ENCODE measurements around the gene FAM240B.

The FAM240B gene

DNA sequence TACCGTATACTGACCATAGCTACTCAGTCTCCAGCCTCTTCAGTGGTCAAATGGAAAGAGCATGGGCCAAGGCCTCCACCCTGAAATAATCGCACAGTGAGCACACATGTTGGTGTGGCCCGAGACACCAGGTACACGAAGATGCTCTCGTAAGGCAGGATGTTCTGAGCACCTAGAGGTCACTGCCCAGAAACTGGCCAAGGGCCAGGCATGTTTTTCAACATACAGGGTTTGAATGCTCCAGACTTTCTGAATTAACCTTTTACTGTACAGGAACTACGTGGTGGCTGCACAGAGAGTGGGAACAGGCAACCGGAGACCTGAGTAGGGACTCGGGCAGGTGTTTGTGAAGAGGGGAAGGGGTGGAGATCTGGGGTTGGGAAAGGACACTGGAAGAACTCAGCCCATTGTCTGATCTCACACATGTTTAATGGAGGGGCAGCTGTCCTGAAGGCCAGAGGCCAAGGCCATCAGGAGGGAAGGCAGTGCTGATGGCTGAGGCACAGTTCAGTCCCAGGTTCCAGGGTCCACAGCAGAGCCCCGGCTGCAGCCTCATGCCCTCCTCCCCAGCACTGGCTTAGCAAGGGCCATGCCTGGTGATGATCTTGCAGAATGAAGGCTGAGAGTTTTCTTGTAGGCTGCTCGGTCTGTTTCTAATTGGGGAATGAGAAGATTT, 51.0 kb downstream of the FAM240B start:
- no peak for DNase-seq (ENCODE audit: low spot score)

GRCh38 chr9:38662763-38663593, 57.0 kb downstream of the FAM240B start:
- no peak for DNase-seq (ENCODE audit: low spot score)

- DNase-seq (ENCODE audit: low spot score), result no peak
Measured at GRCh38 chr9:38659538-38659937, 60.4 kb downstream of the FAM240B start.

GRCh38 chr9:38656896-38657295, 63.0 kb downstream of the FAM240B start:
- no peak for DNase-seq (ENCODE audit: low spot score)

- DNase-seq (ENCODE audit: low spot score), result no peak
Measured at GRCh38 chr9:38652486-38652885, 67.4 kb downstream of the FAM240B start.

- no peak for DNase-seq (ENCODE audit: low spot score)
Measured at GRCh38 chr9:38652044-38652443, 67.9 kb downstream of the FAM240B start.

DNA sequence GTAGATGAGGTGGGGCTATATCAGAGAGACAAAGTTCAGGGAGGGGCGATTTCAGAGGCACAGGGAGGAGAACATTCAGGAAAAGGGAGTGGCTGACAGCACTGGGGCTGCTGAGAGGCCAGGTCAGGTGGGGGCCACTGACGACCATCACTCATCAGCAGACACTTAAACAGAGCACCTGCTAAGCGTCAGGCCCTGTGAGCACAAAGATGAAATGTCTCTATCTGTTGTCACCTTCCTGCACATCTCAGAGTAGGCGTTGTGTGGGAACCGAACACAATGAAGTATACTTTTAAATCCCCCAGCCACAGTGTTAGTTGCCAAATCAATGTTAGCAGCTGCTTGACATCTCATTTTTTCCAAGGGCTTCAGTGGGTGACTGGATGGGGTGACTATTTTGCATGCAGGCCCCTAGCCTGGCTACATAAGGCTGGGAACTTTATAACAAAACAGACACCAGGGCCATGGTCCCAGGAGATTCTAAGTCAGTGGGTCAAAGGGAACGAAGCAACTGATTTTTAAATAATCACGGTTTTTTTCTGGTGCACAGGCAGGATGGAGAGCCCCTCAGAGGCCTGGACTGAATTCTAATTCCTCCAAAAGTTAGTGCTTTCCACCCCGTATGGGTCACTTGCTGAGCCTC, 68.4 kb downstream of the FAM240B start:
- DNase-seq (ENCODE audit: low spot score), result no peak

- DNase-seq (ENCODE audit: low spot score), result no peak
Measured at GRCh38 chr9:38650564-38650963, 69.4 kb downstream of the FAM240B start.

- DNase-seq (ENCODE audit: low spot score), result no peak
Measured at GRCh38 chr9:38649731-38650363, 70.1 kb downstream of the FAM240B start.

GRCh38 chr9:38644601-38645000, 75.3 kb downstream of the FAM240B start:
- DNase-seq (ENCODE audit: low spot score), result no peak
